Neuron (in vitro differentiated cells): Measurements from ENCODE around the gene PPP1R14C.

ENCODE experiments used
- H2AFZ ChIP-seq: one replicate; pipeline ENCODE4 v1.6.1; 2013; ENCODE audit warnings: low read depth, mild to moderate bottlenecking, inconsistent platforms, low read length, moderate library complexity
- H3K27me3 ChIP-seq: one replicate; pipeline ENCODE4 v1.6.1; 2013; ENCODE audit warnings: low read length; ENCODE audit not compliant: insufficient read depth
- H3K36me3 ChIP-seq: one replicate; pipeline ENCODE4 v1.6.1; 2013; ENCODE audit warnings: low read length; ENCODE audit not compliant: insufficient read depth
- H3K4me1 ChIP-seq: one replicate; pipeline ENCODE4 v1.6.1; 2013; ENCODE audit warnings: low read length; ENCODE audit not compliant: insufficient read depth
- H3K4me3 ChIP-seq: 2 replicates; pipeline ENCODE4 v1.5.1; 2013; ENCODE audit warnings: mild to moderate bottlenecking, low read length, moderate library complexity
- H3K9me3 ChIP-seq: one replicate; pipeline ENCODE4 v1.6.1; 2013; ENCODE audit warnings: low read length

PPP1R14C gene

DNA sequence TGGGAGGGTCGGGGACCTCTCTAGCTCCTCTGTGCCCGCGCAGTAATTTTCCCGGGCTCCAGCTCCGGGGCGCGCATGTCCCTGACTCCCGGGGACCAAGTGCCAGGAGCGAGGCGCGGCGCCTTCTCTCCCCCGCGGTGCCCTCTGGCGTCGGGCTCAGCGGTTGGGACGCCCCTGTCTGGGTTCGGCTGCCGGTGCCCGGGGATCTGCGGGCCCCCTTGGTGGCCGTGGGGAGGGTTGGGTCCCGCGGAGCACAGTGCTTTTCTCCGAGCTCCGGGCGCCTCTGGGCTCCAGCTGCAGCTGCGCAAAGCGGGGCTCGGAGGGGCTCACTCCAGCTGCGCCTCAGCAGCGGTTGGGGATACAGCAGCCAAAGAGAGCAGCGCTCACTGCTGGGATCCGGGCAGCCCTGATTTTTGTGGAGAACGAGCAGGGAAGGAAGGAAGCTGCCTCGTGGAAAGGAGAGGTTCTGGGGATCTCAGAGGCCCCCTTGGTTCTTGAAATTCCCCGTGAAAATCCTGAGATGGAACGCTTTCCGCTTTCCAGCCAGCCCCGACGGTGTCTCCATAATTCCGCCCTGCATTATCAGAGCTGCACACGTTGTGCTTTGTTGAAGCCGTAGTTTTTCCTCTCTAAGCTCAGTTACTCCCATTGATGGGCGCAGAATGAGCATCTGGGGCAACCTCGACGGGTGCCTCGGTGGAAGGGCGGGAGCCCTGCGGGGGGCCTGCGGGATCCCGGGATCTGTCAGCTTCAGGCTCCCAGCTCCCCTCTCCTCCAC is 861 bp downstream of the PPP1R14C start:
- Histone ChIP-seq H3K4me1 (peaks cover 40% of the 10 kb centered on the region), H3K9me3 (no peaks in the 10 kb centered on the region), H3K27me3 (no peaks in the 10 kb centered on the region), H3K36me3 (no peaks in the 10 kb centered on the region), H3K4me3 (peak overlapping the region; percentile 96), H2AFZ (peak overlapping the region; percentile 78)

DNA sequence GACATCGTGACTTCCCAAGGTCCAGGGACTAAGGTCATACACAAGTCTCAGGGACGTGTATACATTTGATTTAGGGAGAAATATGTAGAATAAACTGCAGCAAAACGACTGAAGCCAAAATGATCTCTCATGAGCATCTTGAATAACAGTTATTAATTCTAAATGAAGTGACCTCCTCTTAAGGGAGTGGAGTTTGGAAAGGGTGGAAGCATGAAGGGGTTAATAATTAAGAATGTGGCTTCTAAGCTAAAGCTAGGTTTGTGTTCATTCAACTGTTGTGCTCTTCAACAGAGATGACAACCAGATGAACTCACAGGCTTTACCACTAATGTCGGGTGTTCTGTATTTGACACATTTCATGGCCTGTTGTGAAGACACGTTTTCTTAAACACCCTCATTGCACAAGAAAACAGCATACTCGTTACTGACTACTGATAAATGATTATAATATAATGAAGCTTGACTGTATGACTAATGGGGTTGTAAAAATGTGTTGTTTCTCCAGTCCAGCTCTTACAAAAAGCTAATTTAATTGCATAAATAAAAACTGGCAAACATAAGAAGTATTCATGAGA is 1.5 kb downstream of the PPP1R14C start:
- H3K4me3 ChIP-seq, result peak overlapping the region; percentile 96
- no peaks in the 10 kb centered on the region for H3K27me3 ChIP-seq
- H3K4me1 ChIP-seq, result peaks cover 47% of the 10 kb centered on the region
- peak overlapping the region; percentile 78 for H2AFZ ChIP-seq
- H3K9me3 ChIP-seq, result no peaks in the 10 kb centered on the region
- no peaks in the 10 kb centered on the region for H3K36me3 ChIP-seq

DNA sequence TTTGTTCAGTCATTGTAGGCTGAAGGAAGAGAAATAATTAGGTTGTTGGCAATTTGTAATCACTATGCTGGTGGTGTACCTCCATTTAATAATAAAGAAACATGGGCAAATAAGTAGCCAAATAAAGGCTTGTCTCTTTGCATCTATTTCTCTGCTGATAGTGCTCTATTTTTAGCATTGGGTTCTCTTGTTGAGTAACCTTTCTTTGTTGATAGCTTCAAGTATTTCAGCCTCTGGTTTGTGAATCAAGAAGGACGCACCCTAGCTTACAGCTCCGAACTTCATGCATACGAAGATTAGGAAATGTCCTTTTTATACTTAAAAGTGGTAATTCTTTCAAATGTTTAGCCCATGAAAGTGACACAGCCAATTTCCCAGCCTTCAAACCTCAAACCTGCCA is 2.6 kb downstream of the PPP1R14C start:
- H3K4me1 ChIP-seq, result peaks cover 56% of the 10 kb centered on the region
- no peak overlapping the region for H2AFZ ChIP-seq
- no peaks in the 10 kb centered on the region for H3K27me3 ChIP-seq
- peak overlapping the region; percentile 96 for H3K4me3 ChIP-seq
- peaks cover 2% of the 10 kb centered on the region for H3K36me3 ChIP-seq
- no peaks in the 10 kb centered on the region for H3K9me3 ChIP-seq

DNA sequence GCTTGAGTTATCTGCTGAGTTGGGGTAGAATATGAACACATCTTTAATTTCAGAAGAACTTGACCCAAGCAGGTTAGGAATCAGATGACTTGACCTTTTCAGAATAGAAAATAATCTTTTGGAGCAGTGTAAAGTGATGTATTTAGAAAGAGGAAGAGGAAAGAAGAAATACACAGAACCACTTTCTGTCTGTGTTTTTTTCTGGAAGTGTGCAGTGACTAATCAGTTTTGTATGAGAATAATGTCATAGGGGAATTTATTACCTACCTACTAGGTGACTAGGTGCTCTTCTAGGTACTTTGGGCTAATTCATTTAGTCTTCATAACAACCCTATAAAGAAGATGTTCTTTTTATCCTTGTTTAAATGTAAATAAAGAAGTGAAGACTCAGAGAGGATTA is 3.0 kb downstream of the PPP1R14C start:
- Histone ChIP-seq H3K36me3 (peaks cover 2% of the 10 kb centered on the region), H2AFZ (no peak overlapping the region), H3K27me3 (no peaks in the 10 kb centered on the region), H3K9me3 (no peaks in the 10 kb centered on the region), H3K4me1 (peaks cover 54% of the 10 kb centered on the region), H3K4me3 (peak overlapping the region; percentile 96)

DNA sequence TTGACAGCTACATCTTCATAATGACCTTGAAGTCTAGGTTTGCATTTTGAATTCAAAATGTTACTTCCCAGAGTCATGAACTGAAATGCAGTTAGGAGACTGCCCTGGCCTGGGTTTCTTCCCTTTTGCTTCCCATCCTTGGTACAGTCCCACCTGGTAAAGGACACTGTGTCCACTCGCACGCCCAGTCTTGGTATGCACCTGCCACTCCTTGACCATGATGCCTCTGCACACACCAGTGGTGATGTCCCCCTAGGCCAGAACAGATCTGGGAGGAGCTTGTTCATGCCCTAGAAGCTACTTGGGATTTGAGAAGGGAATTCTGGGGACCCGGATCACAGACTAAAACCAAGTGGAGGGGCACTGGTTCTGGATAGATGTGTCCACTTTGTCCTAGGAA is 3.6 kb downstream of the PPP1R14C start:
- Histone ChIP-seq H2AFZ (no peak overlapping the region), H3K36me3 (peaks cover 2% of the 10 kb centered on the region), H3K4me3 (peak overlapping the region; percentile 96), H3K4me1 (peaks cover 51% of the 10 kb centered on the region), H3K9me3 (no peaks in the 10 kb centered on the region), H3K27me3 (no peaks in the 10 kb centered on the region)

DNA sequence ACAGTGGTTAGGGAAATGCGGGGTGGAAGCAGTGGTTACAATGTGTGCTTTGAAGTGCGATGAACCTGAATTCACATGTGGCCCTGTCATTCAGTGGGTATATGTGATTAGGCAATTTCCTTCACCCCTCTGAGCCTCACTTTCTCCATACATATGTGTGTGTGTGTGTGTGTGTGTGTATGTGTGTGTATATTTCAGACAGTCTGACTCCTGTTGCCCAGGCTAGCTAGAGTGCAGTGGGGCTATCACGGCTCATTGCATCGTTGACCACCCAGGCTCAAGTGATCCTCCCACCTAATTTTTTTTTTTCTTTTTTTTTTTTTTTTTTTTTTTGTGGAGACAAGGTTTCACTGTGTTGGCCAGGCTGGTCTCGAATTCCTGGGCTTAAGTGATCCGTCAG is 6.3 kb downstream of the PPP1R14C start:
- H3K27me3 ChIP-seq, result no peaks in the 10 kb centered on the region
- no peak overlapping the region for H2AFZ ChIP-seq
- peaks cover 4% of the 10 kb centered on the region for H3K36me3 ChIP-seq
- H3K4me1 ChIP-seq, result peaks cover 56% of the 10 kb centered on the region
- H3K4me3 ChIP-seq, result no peak overlapping the region
- no peaks in the 10 kb centered on the region for H3K9me3 ChIP-seq

DNA sequence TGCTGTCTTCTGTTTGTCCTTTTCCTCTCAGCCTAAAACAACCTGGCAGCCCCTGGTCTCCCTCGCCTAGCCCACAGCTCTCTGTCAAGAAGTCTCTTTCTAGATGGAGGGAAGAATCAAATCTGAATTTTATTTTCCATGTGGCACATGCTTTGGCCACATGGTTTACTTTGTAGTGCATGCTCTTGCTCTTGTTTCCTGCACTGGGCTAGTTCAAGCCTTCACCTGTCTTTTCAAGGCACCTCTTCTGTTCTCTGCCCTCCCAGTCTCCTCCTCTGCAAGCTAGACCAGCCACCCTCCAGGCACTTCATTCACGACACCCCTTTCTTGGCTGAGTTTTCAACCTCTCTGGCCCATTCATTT is 7.6 kb downstream of the PPP1R14C start:
- Histone ChIP-seq H2AFZ (no peak overlapping the region), H3K36me3 (peaks cover 5% of the 10 kb centered on the region), H3K4me1 (peaks cover 53% of the 10 kb centered on the region), H3K27me3 (no peaks in the 10 kb centered on the region), H3K4me3 (no peak overlapping the region), H3K9me3 (no peaks in the 10 kb centered on the region)

DNA sequence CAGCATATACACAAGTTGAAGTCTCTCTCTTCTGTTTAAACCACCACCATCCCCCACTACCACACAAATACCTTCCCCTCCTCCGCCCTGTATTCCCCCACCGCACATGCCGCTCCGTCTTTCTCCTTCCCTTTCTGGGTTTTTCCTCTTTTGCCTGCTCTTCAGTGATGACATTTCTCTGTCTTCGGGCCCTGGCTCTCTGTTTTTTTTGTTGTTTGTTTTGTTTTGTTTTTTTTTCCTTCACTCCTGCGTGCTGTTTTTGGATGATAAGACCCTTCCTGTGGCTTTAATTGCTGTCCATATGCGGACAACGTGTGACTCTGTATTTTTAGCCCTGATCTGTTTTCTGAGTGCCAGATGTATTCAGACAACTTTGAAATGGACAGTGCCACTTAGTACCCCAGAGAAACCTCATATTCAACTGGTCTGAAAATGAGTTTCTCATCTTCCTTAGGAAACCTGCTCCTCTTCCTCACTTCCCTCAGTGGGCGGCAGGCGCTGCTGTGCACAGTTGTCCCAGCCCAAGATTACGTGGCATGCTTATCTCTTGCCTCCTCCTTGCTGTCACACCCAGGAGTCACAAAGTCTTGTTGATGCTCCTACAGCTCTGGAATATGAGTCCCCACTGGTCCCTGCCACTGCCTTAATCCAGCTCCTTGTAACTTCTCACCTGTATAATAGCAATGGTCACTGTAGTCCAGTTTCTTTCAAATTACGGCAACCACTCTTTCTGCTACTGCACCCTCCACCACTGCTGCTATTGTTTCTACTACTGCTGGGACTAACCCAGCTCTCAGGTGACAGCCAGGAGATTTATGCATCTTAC is 8.2 kb downstream of the PPP1R14C start:
- no peak overlapping the region for H3K4me3 ChIP-seq
- H2AFZ ChIP-seq, result no peak overlapping the region
- H3K36me3 ChIP-seq, result peaks cover 6% of the 10 kb centered on the region
- no peaks in the 10 kb centered on the region for H3K27me3 ChIP-seq
- H3K4me1 ChIP-seq, result peaks cover 47% of the 10 kb centered on the region
- H3K9me3 ChIP-seq, result no peaks in the 10 kb centered on the region

DNA sequence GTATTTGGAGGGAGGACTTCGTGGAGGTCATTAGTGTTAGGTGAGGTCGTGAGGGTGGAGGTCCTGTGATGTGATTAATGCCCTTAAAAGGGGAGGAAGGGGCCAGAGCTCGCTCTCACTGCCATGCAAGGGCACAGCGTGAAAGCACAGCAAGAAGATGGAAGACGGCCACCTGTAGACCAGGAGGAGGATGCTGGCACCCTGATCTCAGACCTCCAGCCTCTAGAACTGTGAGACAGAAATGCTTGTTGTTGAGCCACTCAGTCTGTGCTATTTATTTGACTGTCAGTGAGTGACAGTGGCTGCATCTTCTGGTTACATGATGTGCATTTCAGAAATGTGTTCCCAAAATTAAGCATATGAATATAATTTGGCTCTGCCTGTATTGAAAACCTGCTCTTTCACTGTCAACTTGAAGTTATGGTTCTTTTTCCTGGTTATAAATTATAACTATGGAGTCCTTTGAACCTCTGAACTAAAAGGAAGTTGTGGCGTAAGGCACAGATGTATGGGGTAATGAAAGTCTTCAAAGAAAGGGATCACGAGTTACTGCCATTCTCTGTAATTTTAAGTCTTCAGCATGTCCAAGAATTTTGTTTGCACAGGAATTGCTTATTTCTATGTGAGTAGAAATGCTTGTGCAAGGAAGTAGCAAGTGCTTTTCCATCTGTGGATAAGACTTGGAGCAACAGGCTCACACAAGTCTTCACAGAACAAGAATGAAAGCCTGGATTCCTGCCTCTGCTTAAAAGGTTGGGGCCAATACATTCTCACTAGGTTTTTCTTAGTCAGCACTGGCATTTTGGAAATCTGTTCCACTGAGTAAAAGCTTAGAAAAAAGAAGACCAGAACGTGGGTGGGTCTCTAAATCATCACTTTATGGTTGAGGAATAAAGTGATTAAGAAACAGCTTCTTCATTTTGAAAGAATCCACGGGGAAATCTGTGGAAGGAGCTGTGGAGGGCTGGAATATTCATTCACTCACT is 10.3 kb downstream of the PPP1R14C start:
- H3K4me1 ChIP-seq, result peaks cover 32% of the 10 kb centered on the region
- H3K36me3 ChIP-seq, result peaks cover 6% of the 10 kb centered on the region
- no peak overlapping the region for H3K4me3 ChIP-seq
- no peaks in the 10 kb centered on the region for H3K9me3 ChIP-seq
- no peak overlapping the region for H2AFZ ChIP-seq
- no peaks in the 10 kb centered on the region for H3K27me3 ChIP-seq

DNA sequence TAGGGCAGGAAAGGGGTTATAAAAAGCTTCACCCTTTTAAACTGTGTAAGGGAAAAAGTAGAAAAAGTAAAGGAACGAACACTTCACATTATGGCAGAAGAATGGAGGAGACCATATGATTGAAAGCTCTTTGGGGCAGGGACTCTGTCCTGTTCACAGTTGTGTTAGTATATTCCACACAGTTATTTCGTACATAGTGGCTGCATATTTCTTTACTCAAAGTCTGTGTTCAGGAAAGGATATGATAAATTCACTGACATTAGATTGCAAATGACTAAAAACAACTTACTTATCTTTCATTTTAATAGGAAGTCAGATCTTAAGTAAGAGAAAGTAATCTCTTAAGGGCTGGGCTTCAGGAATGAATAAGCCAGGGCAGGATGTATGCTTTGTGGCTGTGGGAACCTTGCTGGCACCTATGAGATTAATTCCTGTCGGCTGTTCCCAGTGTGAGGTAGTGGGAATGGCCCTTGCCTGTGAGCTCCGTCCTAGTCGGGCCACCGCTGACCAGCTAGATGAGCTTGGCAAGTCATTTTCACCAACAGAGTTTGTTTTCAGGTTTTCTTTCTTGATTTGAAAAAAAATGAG is 11.2 kb downstream of the PPP1R14C start:
- Histone ChIP-seq H3K27me3 (no peaks in the 10 kb centered on the region), H3K4me3 (no peak overlapping the region), H3K4me1 (peaks cover 24% of the 10 kb centered on the region), H3K36me3 (peaks cover 6% of the 10 kb centered on the region), H2AFZ (no peak overlapping the region), H3K9me3 (no peaks in the 10 kb centered on the region)

DNA sequence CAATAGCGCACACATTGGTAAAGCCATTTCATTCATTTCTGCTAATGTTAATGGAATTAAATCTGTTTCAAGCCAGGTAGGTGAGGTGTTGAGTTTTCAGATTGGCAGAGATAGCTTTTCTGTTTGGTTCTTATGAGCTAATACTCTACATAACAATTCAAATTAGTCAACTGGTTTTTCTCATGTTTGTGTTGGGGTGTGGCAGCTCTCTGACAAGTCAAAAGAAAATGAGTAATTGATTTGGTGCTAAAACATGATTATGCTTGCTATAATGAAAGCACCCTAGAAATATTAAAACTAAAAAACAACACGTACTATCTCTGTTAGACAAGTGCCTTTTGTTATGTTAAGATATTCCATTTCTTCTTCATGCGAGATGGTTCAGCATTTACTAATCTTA is 13.6 kb downstream of the PPP1R14C start:
- Histone ChIP-seq H3K4me3 (no peak overlapping the region), H2AFZ (no peak overlapping the region), H3K36me3 (peaks cover 15% of the 10 kb centered on the region), H3K27me3 (no peaks in the 10 kb centered on the region), H3K9me3 (peaks cover 5% of the 10 kb centered on the region), H3K4me1 (peaks cover 10% of the 10 kb centered on the region)

DNA sequence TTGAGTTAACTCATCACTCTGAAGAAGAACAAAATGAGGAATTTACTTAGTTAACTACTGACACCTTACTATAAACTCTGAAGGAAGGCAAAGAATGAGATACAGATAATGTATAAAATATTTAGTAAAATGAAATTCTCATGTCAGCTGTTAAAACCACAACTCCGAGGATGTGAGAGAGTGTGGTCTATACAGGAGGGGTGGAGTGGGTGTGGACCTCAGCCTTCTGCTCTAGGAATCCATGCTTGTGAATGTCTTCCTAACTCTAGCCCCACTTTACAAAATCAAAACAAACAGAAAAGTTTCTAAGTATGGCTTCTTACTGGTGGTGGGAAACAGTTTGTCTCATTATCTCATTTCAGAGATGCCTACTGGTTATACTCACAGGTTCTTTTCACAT is 14.2 kb downstream of the PPP1R14C start:
- no peak overlapping the region for H3K4me3 ChIP-seq
- H3K36me3 ChIP-seq, result peaks cover 14% of the 10 kb centered on the region
- no peaks in the 10 kb centered on the region for H3K27me3 ChIP-seq
- no peak overlapping the region for H2AFZ ChIP-seq
- H3K9me3 ChIP-seq, result peaks cover 5% of the 10 kb centered on the region
- peaks cover 10% of the 10 kb centered on the region for H3K4me1 ChIP-seq
